Measurements from ENCODE around the gene USP48.

GRCh38 chr1:21641537-21641936, 141.4 kb downstream of the USP48 start:
- TF ChIP-seq ZNF677 (tag by site-specific recombination; IDR thresholded peaks at IDR 0.05) (no peak), ZNF560 (tag by site-specific recombination; IDR thresholded peaks at IDR 0.05; ENCODE audit: borderline replicate concordance) (no peak), YY1 (tag by site-specific recombination; IDR thresholded peaks at IDR 0.05) (no peak), ZBTB48 (tag by site-specific recombination; IDR thresholded peaks at IDR 0.05) (no peak), ZNF292 (tag by site-specific recombination; IDR thresholded peaks at IDR 0.05; ENCODE audit: borderline replicate concordance, low read depth) (no peak), ZNF555 (tag by site-specific recombination; conservative IDR thresholded peaks at IDR 0.05) (no peak), ZNF37A (tag by site-specific recombination; IDR thresholded peaks at IDR 0.05) (no peak), ZBTB8A (tag by site-specific recombination; IDR thresholded peaks at IDR 0.05) (no peak), ZFP37 (tag by site-specific recombination; IDR thresholded peaks at IDR 0.05) (no peak), ZNF362 (tag by site-specific recombination; IDR thresholded peaks at IDR 0.05) (no peak), CTCF (tag by site-specific recombination; IDR thresholded peaks at IDR 0.05) (no peak), ZSCAN30 (tag by site-specific recombination; IDR thresholded peaks at IDR 0.05) (no peak), ATF2 (tag by site-specific recombination; IDR thresholded peaks at IDR 0.05; ENCODE audit: low read depth) (no peak)
